Panc1 (cell line): ENCODE results near the gene BRPF1. TPM values are rescaled to one million over a fixed set of nuclear protein-coding genes. Genes with fewer than 3 reads are reported as not detected.

Experiments
- ATAC-seq: fragments of 200-7000 bp; cut with Tn5 transposase; 2 replicates; pipeline ENCODE4 v1.9.1; 2020; ENCODE audit warnings: mild to moderate bottlenecking, moderate library complexity
- BruUV-seq: library from RNA; stranded (reverse); fragments of 400-500 nt; replicated peaks from 2 replicates; lab custom pipeline; 2021; lab: Mats Ljungman, UMichigan
- CTCF ChIA-PET: fragments of 300-600 bp; sonication (Branson Sonifier 250); formaldehyde crosslinking; loops from one replicate; lab custom pipeline; 2022; ENCODE audit warnings: antibody characterized with exemption; lab: Charles Lee
- POLR2A ChIA-PET: fragments of 300-600 bp; sonication (Branson Sonifier 250); formaldehyde crosslinking; loops from one replicate; lab custom pipeline; 2022; ENCODE audit warnings: antibody characterized with exemption; lab: Charles Lee
- DNase-seq: peaks from one replicate; pipeline ENCODE4 v3.0.0-alpha.2; 2010; ENCODE audit warnings: low read depth, low spot score
- H3K27ac ChIP-seq: 2 replicates; pipeline ENCODE4 v1.5.1; 2011; ENCODE audit warnings: mild to moderate bottlenecking, low read length, inconsistent platforms
- H3K27me3 ChIP-seq: fragments of 200-500 bp; sonication (Bioruptor generic); 2 replicates; pipeline ENCODE4 v1.6.0; 2014; ENCODE audit warnings: low read length, inconsistent platforms; ENCODE audit not compliant: control insufficient read depth, insufficient read depth
- H3K36me3 ChIP-seq: fragments of 200-500 bp; sonication (Bioruptor generic); 2 replicates; pipeline ENCODE4 v1.5.1; 2014; ENCODE audit warnings: inconsistent platforms, mild to moderate bottlenecking, low read length, moderate library complexity; ENCODE audit not compliant: control insufficient read depth, insufficient read depth
- H3K4me1 ChIP-seq: 2 replicates; pipeline ENCODE4 v1.5.1; 2011; ENCODE audit warnings: inconsistent platforms, mild to moderate bottlenecking, low read length, moderate library complexity; ENCODE audit not compliant: control insufficient read depth, insufficient read depth
- H3K4me3 ChIP-seq, 2 experiments: 2 replicates each; pipeline ENCODE4 v1.5.1; 2011 to 2012; ENCODE audit warnings: low read depth in 2 of 2, low read length in 2 of 2, mild to moderate bottlenecking in 2 of 2, inconsistent platforms in 1 of 2, moderate library complexity in 1 of 2
- H3K9me3 ChIP-seq: fragments of 200-500 bp; sonication (Bioruptor generic); 2 replicates; pipeline ENCODE4 v1.5.1; 2014; ENCODE audit warnings: low read depth, mild to moderate bottlenecking, inconsistent platforms, low read length, moderate library complexity; ENCODE audit not compliant: control insufficient read depth, insufficient read depth
- CTCF ChIP-seq: fragments of 450-650 bp; IDR thresholded peaks from 2 replicates; pipeline ENCODE4 v1.5.1; 2017; ENCODE audit warnings: mild to moderate bottlenecking
- POLR2AphosphoS5 ChIP-seq: IDR thresholded peaks from 2 replicates; pipeline ENCODE4 v1.6.1; 2012; ENCODE audit warnings: mild to moderate bottlenecking, low read depth, low read length, moderate library complexity
- REST ChIP-seq, 2 experiments: IDR thresholded peaks; 2 replicates each; pipeline ENCODE4 v1.6.1; 2011 to 2012; ENCODE audit warnings: low read depth in 2 of 2, control low read depth in 1 of 2, low read length in 1 of 2, mild to moderate bottlenecking in 1 of 2, moderate library complexity in 1 of 2; ENCODE audit not compliant: insufficient read depth in 1 of 2
- SIN3A ChIP-seq: IDR thresholded peaks from 2 replicates; pipeline ENCODE4 v1.6.1; 2012; ENCODE audit warnings: low read depth, mild to moderate bottlenecking, low read length, moderate library complexity, borderline replicate concordance; ENCODE audit not compliant: insufficient read depth
- TCF7L2 ChIP-seq: IDR thresholded peaks from 2 replicates; pipeline ENCODE4 v1.6.1; 2011; ENCODE audit warnings: mild to moderate bottlenecking, low read depth, low read length, inconsistent platforms
- in situ Hi-C: cut with HindIII; loops from 2 replicates; pipeline ENCODE4 v1.10.0; 2016; ENCODE audit warnings: low sequenced_read_pairs, low pct_unique_long_range_greater_than_20kb
- intact Hi-C: fragments of 100-400 bp; cut with micrococcal nuclease; formaldehyde crosslinking; loops from one replicate; pipeline ENCODE4 v1.10.0; 2022; ENCODE audit not compliant: unreplicated experiment
- total RNA-seq: library from RNA; stranded (reverse); gene quantifications from one replicate; pipeline ENCODE4 v1.2.1, GENCODE V29; 2021; ENCODE audit not compliant: unreplicated experiment

Gene BRPF1
- total RNA-seq, 1 experiment from 2014 or later = 17.4 TPM

- Histone ChIP-seq H3K4me3 (no peak overlapping the region), H3K27me3 (no peaks in the 10 kb centered on the region), H3K9me3 (no peaks in the 10 kb centered on the region), H3K36me3 (no peaks in the 10 kb centered on the region; the same call in 1 of the 2 replicates), H3K27ac (no peak overlapping the region), H3K4me1 (no peaks in the 10 kb centered on the region)
- ATAC-seq (no peak), DNase-seq (no peak)
- intact Hi-C loops (no loop called here), in situ Hi-C loops (no loop called here)
- ChIA-PET POLR2A (no interaction called here), CTCF (no interaction called here)
- TF ChIP-seq SIN3A = no peak
- TF ChIP-seq TCF7L2 = no peak
- no peak for TF ChIP-seq POLR2AphosphoS5
- no peak for TF ChIP-seq CTCF
- no peak for TF ChIP-seq REST (IDR thresholded peaks at IDR 0.05; ENCODE audit: insufficient read depth in 1 of 2, low read depth in 2 of 2, low read length in 1 of 2)
- no TSS peak for BruUV-seq
These were observed 45.4 kb upstream of the BRPF1 start for GRCh38 chr3:9686050-9686550.

GRCh38 chr3:9686703-9687102, 44.8 kb upstream of the BRPF1 start:
- H3K4me1 ChIP-seq = no peaks in the 10 kb centered on the region
- intact Hi-C loops = no loop called here
- H3K4me3 ChIP-seq = no peak overlapping the region
- ChIA-PET CTCF (no interaction called here), POLR2A (no interaction called here)
- BruUV-seq = no TSS peak
- H3K36me3 ChIP-seq = no peaks in the 10 kb centered on the region; the same call in 1 of the 2 replicates
- TF ChIP-seq POLR2AphosphoS5 (no peak), REST (IDR thresholded peaks at IDR 0.05; ENCODE audit: insufficient read depth in 1 of 2, low read depth in 2 of 2, low read length in 1 of 2) (no peak)
- no peak overlapping the region for H3K27ac ChIP-seq
- no peaks in the 10 kb centered on the region for H3K27me3 ChIP-seq
- DNase-seq (no peak), ATAC-seq (no peak)
- in situ Hi-C loops = no loop called here
- no peaks in the 10 kb centered on the region for H3K9me3 ChIP-seq
